Fibroblast of mammary gland (primary cell): Measurements from ENCODE around the gene NPTX1.

Experiments used
- DNase-seq: peaks from one replicate; pipeline ENCODE4 v3.0.0-alpha.2; 2010; ENCODE audit warnings: low read depth
- H3K4me3 ChIP-seq: 2 replicates; pipeline ENCODE4 v1.5.1; 2011; ENCODE audit warnings: low read depth, mild to moderate bottlenecking, low read length, moderate library complexity; ENCODE audit not compliant: control insufficient read depth
- CTCF ChIP-seq: conservative IDR thresholded peaks from 2 replicates; pipeline ENCODE4 v1.5.1; 2011; ENCODE audit warnings: low read depth, low read length, inconsistent platforms; ENCODE audit not compliant: control insufficient read depth, insufficient read depth

Gene NPTX1

GRCh38 chr17:80424261-80424660 is 52.1 kb downstream of the NPTX1 start:
- no peak overlapping the region for H3K4me3 ChIP-seq
- no peak for TF ChIP-seq CTCF
- DNase-seq, result no peak

- no peak for DNase-seq
- no peak for TF ChIP-seq CTCF
- H3K4me3 ChIP-seq, result no peak overlapping the region
Measured at GRCh38 chr17:80423536-80424225, 52.7 kb downstream of the NPTX1 start.

GRCh38 chr17:80422981-80423380 is 53.4 kb downstream of the NPTX1 start:
- no peak for DNase-seq
- H3K4me3 ChIP-seq, result no peak overlapping the region
- no peak for TF ChIP-seq CTCF

- no peak for DNase-seq
- TF ChIP-seq CTCF, result no peak
- H3K4me3 ChIP-seq, result no peak overlapping the region
Measured at GRCh38 chr17:80422276-80422675, 54.1 kb downstream of the NPTX1 start.

GRCh38 chr17:80421381-80422090 is 54.9 kb downstream of the NPTX1 start:
- TF ChIP-seq CTCF, result no peak
- no peak for DNase-seq

GRCh38 chr17:80419255-80419654 is 57.2 kb downstream of the NPTX1 start:
- TF ChIP-seq CTCF, result no peak
- DNase-seq, result no peak

More at GRCh38 chr17:80421381-80422090, 54.9 kb downstream of the NPTX1 start:
- no peak overlapping the region for H3K4me3 ChIP-seq

GRCh38 chr17:80418589-80418988 is 57.8 kb downstream of the NPTX1 start:
- no peak overlapping the region for H3K4me3 ChIP-seq
- TF ChIP-seq CTCF, result no peak

More at GRCh38 chr17:80419255-80419654, 57.2 kb downstream of the NPTX1 start:
- H3K4me3 ChIP-seq, result no peak overlapping the region

More at GRCh38 chr17:80418589-80418988, 57.8 kb downstream of the NPTX1 start:
- no peak for DNase-seq
